Astrocyte (in vitro differentiated cells and primary cell): Measurements from ENCODE around the gene PPP1CC. TPM values are rescaled to one million over a fixed set of nuclear protein-coding genes. Genes with fewer than 3 reads are reported as not detected.
"Not testable (repeated sequence)": the region's sequence is repeated elsewhere in the genome, so short reads cannot be mapped to it uniquely, and the experiment has no call there.

Source experiments
- DNase-seq: peaks from one replicate; pipeline ENCODE4 v3.0.0-alpha.2; 2010; ENCODE audit warnings: low read depth
- FAIRE-seq: peaks from 2 replicates; lab custom pipeline; 2011; peaks lifted over from hg19 to GRCh38; lab: Jason Lieb, UNC
- H2AFZ ChIP-seq: 2 replicates; pipeline ENCODE4 v1.6.0; 2012; ENCODE audit warnings: low read depth, low read length, inconsistent platforms
- H3K27ac ChIP-seq: 2 replicates; pipeline ENCODE4 v1.5.1; 2011; ENCODE audit warnings: low read depth, low read length, inconsistent platforms
- H3K27me3 ChIP-seq: 2 replicates; pipeline ENCODE4 v1.6.0; 2011; ENCODE audit warnings: low read length, inconsistent platforms; ENCODE audit not compliant: insufficient read depth
- H3K36me3 ChIP-seq: 2 replicates; pipeline ENCODE4 v1.5.1; 2011; ENCODE audit warnings: low read length, inconsistent platforms; ENCODE audit not compliant: insufficient read depth
- H3K4me1 ChIP-seq: 2 replicates; pipeline ENCODE4 v1.5.1; 2011; ENCODE audit warnings: low read length, inconsistent platforms; ENCODE audit not compliant: insufficient read depth
- H3K4me2 ChIP-seq: 2 replicates; pipeline ENCODE4 v1.6.0; 2012; ENCODE audit warnings: low read length, inconsistent platforms
- H3K4me3 ChIP-seq: 2 replicates; pipeline ENCODE4 v1.5.1; 2011; ENCODE audit warnings: low read depth, mild to moderate bottlenecking, low read length, inconsistent platforms; ENCODE audit not compliant: insufficient read depth
- H3K79me2 ChIP-seq: 2 replicates; pipeline ENCODE4 v1.6.0; 2012; ENCODE audit warnings: mild to moderate bottlenecking, low read length, inconsistent platforms; ENCODE audit not compliant: insufficient read depth
- H3K9ac ChIP-seq: 2 replicates; pipeline ENCODE4 v1.6.0; 2012; ENCODE audit warnings: mild to moderate bottlenecking, low read length, inconsistent platforms
- H3K9me3 ChIP-seq: 2 replicates; pipeline ENCODE4 v1.5.1; 2012; ENCODE audit warnings: low read depth, mild to moderate bottlenecking, low read length, inconsistent platforms; ENCODE audit not compliant: insufficient read depth
- H4K20me1 ChIP-seq: 2 replicates; pipeline ENCODE4 v1.6.0; 2012; ENCODE audit warnings: low read length, inconsistent platforms; ENCODE audit not compliant: insufficient read depth
- H3K27ac Mint-ChIP-seq: one replicate; pipeline ENCODE4 v1.8.0; 2021; ENCODE audit warnings: mild to moderate bottlenecking, mixed read lengths; ENCODE audit not compliant: unreplicated experiment
- H3K27me3 Mint-ChIP-seq: one replicate; pipeline ENCODE4 v1.8.0; 2021; ENCODE audit warnings: low read depth, mixed read lengths; ENCODE audit not compliant: unreplicated experiment
- H3K36me3 Mint-ChIP-seq: one replicate; pipeline ENCODE4 v1.8.0; 2021; ENCODE audit warnings: low read depth, mixed read lengths; ENCODE audit not compliant: unreplicated experiment
- H3K4me1 Mint-ChIP-seq: one replicate; pipeline ENCODE4 v1.8.0; 2021; ENCODE audit warnings: low read depth, mixed read lengths; ENCODE audit not compliant: unreplicated experiment
- H3K4me3 Mint-ChIP-seq: one replicate; pipeline ENCODE4 v1.8.0; 2021; ENCODE audit warnings: mild to moderate bottlenecking, moderate library complexity, mixed read lengths; ENCODE audit not compliant: unreplicated experiment
- H3K9me3 Mint-ChIP-seq: one replicate; pipeline ENCODE4 v1.8.0; 2021; ENCODE audit warnings: mild to moderate bottlenecking, mixed read lengths; ENCODE audit not compliant: unreplicated experiment
- EZH2 ChIP-seq: IDR thresholded peaks from 2 replicates; pipeline ENCODE4 v1.6.1; 2012; ENCODE audit warnings: mild to moderate bottlenecking, low read length, inconsistent platforms; ENCODE audit not compliant: insufficient read depth
- total RNA-seq: library from RNA; stranded (reverse); gene quantifications from 2 replicates; pipeline ENCODE4 v1.2.1, GENCODE V29; 2021
- TF ChIP-seq, protein P1 (sequence below): IDR thresholded peaks from 2 replicates; pipeline ENCODE4 v1.5.1; 2011; ENCODE audit warnings: low read depth, mild to moderate bottlenecking, inconsistent platforms, low read length, moderate library complexity; ENCODE audit not compliant: insufficient read depth

Gene PPP1CC
- total RNA-seq, 1 donor from 2014 or later = 107 TPM

DNA sequence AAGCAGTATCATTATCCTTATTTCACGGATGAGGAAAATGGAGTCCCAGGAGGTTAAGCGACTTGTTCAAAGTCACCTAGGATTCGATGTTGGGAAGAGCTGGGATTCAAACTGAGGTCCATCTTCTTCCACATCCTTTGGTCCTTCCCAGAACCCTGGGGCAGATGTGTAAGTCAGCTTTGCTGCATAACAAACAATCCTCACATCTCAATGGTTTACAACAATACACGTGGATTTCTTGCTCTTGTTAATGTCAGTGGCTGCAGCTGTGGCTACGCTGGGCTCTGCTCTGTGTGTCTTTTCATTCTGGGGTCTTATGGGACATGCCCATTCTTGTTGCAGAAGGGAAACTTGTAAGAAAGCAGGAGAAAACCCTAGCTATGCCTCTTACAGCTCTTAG lies 26.3 kb upstream of the PPP1CC start:
- Histone ChIP-seq H2AFZ (no peak overlapping the region), H3K9ac (no peak overlapping the region), H3K27ac (no peak overlapping the region), H3K36me3 (no peaks in the 10 kb centered on the region), H3K4me3 (no peak overlapping the region), H3K79me2 (no peaks in the 10 kb centered on the region), H3K4me2 (no peak overlapping the region), H3K27me3 (peaks cover 2% of the 10 kb centered on the region), H4K20me1 (no peaks in the 10 kb centered on the region), H3K9me3 (no peaks in the 10 kb centered on the region), H3K4me1 (no peaks in the 10 kb centered on the region)
- Mint-ChIP-seq H3K9me3 (no peaks in the 10 kb centered on the region), H3K27ac (no peak overlapping the region), H3K27me3 (peaks cover 10% of the 10 kb centered on the region), H3K4me3 (no peak overlapping the region), H3K36me3 (no peaks in the 10 kb centered on the region), H3K4me1 (no peaks in the 10 kb centered on the region)
- DNase-seq (no peak), FAIRE-seq (no peak)
- TF ChIP-seq, protein P1, sequence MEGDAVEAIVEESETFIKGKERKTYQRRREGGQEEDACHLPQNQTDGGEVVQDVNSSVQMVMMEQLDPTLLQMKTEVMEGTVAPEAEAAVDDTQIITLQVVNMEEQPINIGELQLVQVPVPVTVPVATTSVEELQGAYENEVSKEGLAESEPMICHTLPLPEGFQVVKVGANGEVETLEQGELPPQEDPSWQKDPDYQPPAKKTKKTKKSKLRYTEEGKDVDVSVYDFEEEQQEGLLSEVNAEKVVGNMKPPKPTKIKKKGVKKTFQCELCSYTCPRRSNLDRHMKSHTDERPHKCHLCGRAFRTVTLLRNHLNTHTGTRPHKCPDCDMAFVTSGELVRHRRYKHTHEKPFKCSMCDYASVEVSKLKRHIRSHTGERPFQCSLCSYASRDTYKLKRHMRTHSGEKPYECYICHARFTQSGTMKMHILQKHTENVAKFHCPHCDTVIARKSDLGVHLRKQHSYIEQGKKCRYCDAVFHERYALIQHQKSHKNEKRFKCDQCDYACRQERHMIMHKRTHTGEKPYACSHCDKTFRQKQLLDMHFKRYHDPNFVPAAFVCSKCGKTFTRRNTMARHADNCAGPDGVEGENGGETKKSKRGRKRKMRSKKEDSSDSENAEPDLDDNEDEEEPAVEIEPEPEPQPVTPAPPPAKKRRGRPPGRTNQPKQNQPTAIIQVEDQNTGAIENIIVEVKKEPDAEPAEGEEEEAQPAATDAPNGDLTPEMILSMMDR = no peak
- TF ChIP-seq EZH2 = no peak

DNA sequence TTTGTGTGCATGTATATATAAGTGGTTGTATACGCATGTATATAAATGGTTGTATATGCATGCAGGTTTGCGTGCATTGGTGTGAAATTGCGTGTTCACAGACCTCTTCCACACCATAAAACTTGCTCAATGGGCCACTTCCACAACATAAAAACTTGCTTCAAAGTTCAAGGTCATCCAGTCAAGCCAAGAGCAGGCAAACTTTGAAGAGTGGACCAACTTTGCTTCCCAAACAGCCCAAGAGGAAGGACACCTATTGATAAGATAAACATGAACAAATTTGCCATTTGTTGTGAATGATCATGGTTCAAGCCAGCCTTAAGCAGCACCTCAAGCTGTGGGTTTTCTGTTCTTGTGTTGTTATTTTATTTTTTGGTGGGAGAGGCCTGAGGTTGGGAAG lies 25.2 kb upstream of the PPP1CC start:
- H3K36me3 Mint-ChIP-seq = no peaks in the 10 kb centered on the region
- H3K4me1 ChIP-seq = no peaks in the 10 kb centered on the region
- H3K4me3 Mint-ChIP-seq = no peak overlapping the region
- H3K27me3 Mint-ChIP-seq = peaks cover 10% of the 10 kb centered on the region
- TF ChIP-seq EZH2 = no peak
- H3K4me3 ChIP-seq = no peak overlapping the region
- FAIRE-seq = no peak
- H2AFZ ChIP-seq = no peak overlapping the region
- no peaks in the 10 kb centered on the region for H3K79me2 ChIP-seq
- no peaks in the 10 kb centered on the region for H4K20me1 ChIP-seq
- no peaks in the 10 kb centered on the region for H3K9me3 Mint-ChIP-seq
- no peak overlapping the region for H3K4me2 ChIP-seq
- no peaks in the 10 kb centered on the region for H3K9me3 ChIP-seq
- peaks cover 2% of the 10 kb centered on the region for H3K27me3 ChIP-seq
- no peak overlapping the region for H3K27ac Mint-ChIP-seq
- H3K4me1 Mint-ChIP-seq = no peaks in the 10 kb centered on the region
- H3K9ac ChIP-seq = no peak overlapping the region
- H3K36me3 ChIP-seq = no peaks in the 10 kb centered on the region
- H3K27ac ChIP-seq = no peak overlapping the region
- no peak for DNase-seq

GRCh38 chr12:110766311-110767154 lies 23.8 kb upstream of the PPP1CC start:
- Histone ChIP-seq H3K4me2 (no peak overlapping the region), H3K36me3 (no peaks in the 10 kb centered on the region), H4K20me1 (no peaks in the 10 kb centered on the region), H3K27me3 (peaks cover 2% of the 10 kb centered on the region), H2AFZ (no peak overlapping the region), H3K79me2 (no peaks in the 10 kb centered on the region), H3K4me3 (no peak overlapping the region), H3K27ac (no peak overlapping the region), H3K4me1 (no peaks in the 10 kb centered on the region), H3K9ac (no peak overlapping the region), H3K9me3 (no peaks in the 10 kb centered on the region)
- no peak for FAIRE-seq
- no peak overlapping the region for H3K27ac Mint-ChIP-seq
- H3K36me3 Mint-ChIP-seq = no peaks in the 10 kb centered on the region
- peaks cover 10% of the 10 kb centered on the region for H3K27me3 Mint-ChIP-seq
- no peak overlapping the region for H3K4me3 Mint-ChIP-seq
- H3K9me3 Mint-ChIP-seq = peaks cover 1% of the 10 kb centered on the region
- no peak for TF ChIP-seq EZH2
- TF ChIP-seq, protein P1 = no peak
- H3K4me1 Mint-ChIP-seq = no peaks in the 10 kb centered on the region
- DNase-seq = no peak

GRCh38 chr12:110765572-110765971 lies 22.9 kb upstream of the PPP1CC start:
- H3K36me3 Mint-ChIP-seq, H2AFZ ChIP-seq, H3K27me3 ChIP-seq, H3K27me3 Mint-ChIP-seq, H3K9me3 Mint-ChIP-seq, H3K4me3 Mint-ChIP-seq, H4K20me1 ChIP-seq, H3K9me3 ChIP-seq, H3K36me3 ChIP-seq, H3K4me1 Mint-ChIP-seq, H3K27ac Mint-ChIP-seq, H3K9ac ChIP-seq, H3K27ac ChIP-seq, H3K4me2 ChIP-seq, H3K79me2 ChIP-seq, H3K4me3 ChIP-seq, H3K4me1 ChIP-seq, FAIRE-seq, DNase-seq: not testable (repeated sequence)
